Adipocyte (in vitro differentiated cells): ENCODE results near the gene RAB27A.

Source experiments
- DNase-seq: peaks from one replicate; pipeline ENCODE4 v3.0.0-alpha.2; 2015; ENCODE audit warnings: low read depth
- H3K27me3 ChIP-seq: replicated peaks from 2 replicates; pipeline ENCODE4 v1.7.0; 2013; ENCODE audit warnings: mild to moderate bottlenecking, low read length, moderate library complexity; ENCODE audit not compliant: control insufficient read depth, insufficient read depth
- H3K36me3 ChIP-seq: 2 replicates; pipeline ENCODE4 v1.7.0; 2013; ENCODE audit warnings: low read length, mild to moderate bottlenecking, moderate library complexity; ENCODE audit not compliant: control insufficient read depth, insufficient read depth, severe bottlenecking
- H3K4me1 ChIP-seq: 2 replicates; pipeline ENCODE4 v1.7.0; 2013; ENCODE audit warnings: mild to moderate bottlenecking, low read length, moderate library complexity; ENCODE audit not compliant: control insufficient read depth, insufficient read depth
- H3K4me3 ChIP-seq: 2 replicates; pipeline ENCODE4 v1.7.0; 2013; ENCODE audit warnings: mild to moderate bottlenecking, low read length, moderate library complexity
- H3K9ac ChIP-seq: 2 replicates; pipeline ENCODE4 v1.7.0; 2013; ENCODE audit warnings: mild to moderate bottlenecking, low read length, moderate library complexity
- H3K9me3 ChIP-seq: 2 replicates; pipeline ENCODE4 v1.7.0; 2013; ENCODE audit warnings: mild to moderate bottlenecking, low read length, moderate library complexity; ENCODE audit not compliant: control insufficient read depth

The RAB27A gene

DNA sequence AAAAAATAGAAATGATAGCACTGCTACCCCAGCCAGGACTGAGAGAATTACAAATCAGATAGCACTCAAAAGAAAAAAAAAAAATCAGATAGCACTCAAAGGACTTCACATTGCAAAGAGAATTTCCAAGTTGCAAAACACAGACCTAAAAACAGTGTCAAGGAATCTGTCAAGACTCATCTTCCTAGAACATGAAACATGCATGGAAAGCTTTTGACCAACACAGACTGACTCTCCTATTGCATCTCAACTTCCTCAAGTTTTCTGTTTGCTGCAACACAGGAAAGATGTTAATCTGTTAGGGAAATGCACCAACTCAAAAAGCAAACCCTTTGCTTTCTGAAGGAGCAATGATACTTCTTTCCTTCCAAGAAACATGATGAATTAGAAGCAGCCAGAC, 42.3 kb downstream of the RAB27A start:
- peaks cover 24% of the 10 kb centered on the region for H3K4me1 ChIP-seq
- no peaks in the 10 kb centered on the region for H3K36me3 ChIP-seq
- DNase-seq: peak; percentile 41
- no peaks in the 10 kb centered on the region for H3K9me3 ChIP-seq
- no peaks in the 10 kb centered on the region for H3K27me3 ChIP-seq
- no peak overlapping the region for H3K4me3 ChIP-seq
- H3K9ac ChIP-seq: no peak overlapping the region

DNA sequence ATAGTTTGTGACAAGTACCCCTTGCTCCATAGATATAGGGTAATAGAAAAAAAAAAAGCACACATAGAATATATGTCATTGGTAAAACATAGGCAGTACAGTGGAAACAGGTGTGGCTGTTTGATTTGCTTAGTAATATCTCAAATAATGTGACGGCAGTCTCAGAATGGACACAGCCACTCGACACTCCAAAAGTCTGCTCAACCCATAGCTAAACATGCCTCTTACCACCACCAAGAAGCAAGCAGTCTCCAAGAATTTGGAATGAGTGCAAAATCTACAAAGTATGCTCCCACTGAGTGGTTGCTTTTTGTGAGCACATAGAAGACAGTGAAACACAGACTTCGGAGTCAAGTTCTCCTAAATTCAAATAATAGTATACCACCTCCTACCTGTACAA, 43.0 kb downstream of the RAB27A start:
- DNase-seq: no peak
- no peaks in the 10 kb centered on the region for H3K36me3 ChIP-seq
- no peak overlapping the region for H3K4me3 ChIP-seq
- H3K4me1 ChIP-seq: peaks cover 24% of the 10 kb centered on the region
- no peak overlapping the region for H3K9ac ChIP-seq
- H3K9me3 ChIP-seq: no peaks in the 10 kb centered on the region
- no peaks in the 10 kb centered on the region for H3K27me3 ChIP-seq

GRCh38 chr15:55245059-55245458, 44.6 kb downstream of the RAB27A start:
- no peaks in the 10 kb centered on the region for H3K27me3 ChIP-seq
- H3K4me1 ChIP-seq: peaks cover 12% of the 10 kb centered on the region
- H3K9me3 ChIP-seq: no peaks in the 10 kb centered on the region
- no peak overlapping the region for H3K9ac ChIP-seq
- no peak for DNase-seq
- no peaks in the 10 kb centered on the region for H3K36me3 ChIP-seq
- H3K4me3 ChIP-seq: no peak overlapping the region

DNA sequence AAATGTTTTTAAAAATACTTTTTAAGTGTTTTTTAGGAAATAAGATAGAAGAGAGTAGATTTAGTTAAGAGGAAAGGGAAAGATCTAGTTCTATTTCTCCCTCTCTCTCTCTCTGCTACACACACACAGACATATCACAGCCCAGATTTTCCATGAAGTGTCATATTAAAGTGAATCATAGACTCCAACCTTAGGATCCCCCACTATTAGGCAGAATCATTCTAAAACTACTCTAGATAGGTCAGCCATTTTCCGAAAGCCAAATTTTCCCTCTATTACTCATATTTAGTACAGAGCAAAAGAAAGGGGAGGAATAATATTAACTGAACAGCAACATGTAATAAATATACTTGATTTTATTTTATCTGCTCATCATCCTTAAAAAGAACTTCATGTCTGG, 47.7 kb downstream of the RAB27A start:
- Histone ChIP-seq H3K4me3 (no peak overlapping the region), H3K9ac (no peak overlapping the region), H3K27me3 (no peaks in the 10 kb centered on the region), H3K9me3 (no peaks in the 10 kb centered on the region), H3K36me3 (no peaks in the 10 kb centered on the region), H3K4me1 (peaks cover 1% of the 10 kb centered on the region)
- DNase-seq: no peak

DNA sequence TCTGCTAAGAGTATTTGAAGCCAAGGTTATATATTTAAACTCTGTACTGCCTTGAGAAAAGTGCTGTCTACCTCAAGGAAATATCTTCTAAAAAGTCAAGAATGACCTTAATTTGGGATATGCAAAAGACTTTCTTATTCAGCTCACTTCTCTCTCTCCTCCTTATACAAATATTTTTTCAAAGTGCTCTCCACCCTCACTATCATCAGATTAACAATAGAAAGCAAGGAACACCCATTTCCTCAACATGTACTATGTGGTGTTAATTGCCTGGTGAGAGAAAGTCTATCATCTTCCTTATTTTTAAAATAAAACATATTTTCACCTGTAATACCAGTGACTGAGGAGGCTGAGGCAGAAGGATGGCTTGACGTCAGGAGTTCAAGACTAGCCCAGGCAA, 48.4 kb downstream of the RAB27A start:
- DNase-seq: no peak
- H3K27me3 ChIP-seq: no peaks in the 10 kb centered on the region
- no peak overlapping the region for H3K9ac ChIP-seq
- no peaks in the 10 kb centered on the region for H3K4me1 ChIP-seq
- no peaks in the 10 kb centered on the region for H3K9me3 ChIP-seq
- H3K4me3 ChIP-seq: no peak overlapping the region
- H3K36me3 ChIP-seq: no peaks in the 10 kb centered on the region

GRCh38 chr15:55240125-55240760, 49.4 kb downstream of the RAB27A start:
- Histone ChIP-seq H3K4me1 (no peaks in the 10 kb centered on the region), H3K36me3 (no peaks in the 10 kb centered on the region), H3K4me3 (no peak overlapping the region), H3K9me3 (no peaks in the 10 kb centered on the region), H3K27me3 (no peaks in the 10 kb centered on the region), H3K9ac (no peak overlapping the region)
- DNase-seq: no peak

- H3K4me1 ChIP-seq: no peaks in the 10 kb centered on the region
- no peak overlapping the region for H3K9ac ChIP-seq
- no peak for DNase-seq
- no peak overlapping the region for H3K4me3 ChIP-seq
- no peaks in the 10 kb centered on the region for H3K9me3 ChIP-seq
- no peaks in the 10 kb centered on the region for H3K27me3 ChIP-seq
- H3K36me3 ChIP-seq: no peaks in the 10 kb centered on the region
These were observed 50.0 kb downstream of the RAB27A start for GRCh38 chr15:55239440-55240124.

GRCh38 chr15:55238877-55239276, 50.7 kb downstream of the RAB27A start:
- H3K36me3 ChIP-seq: no peaks in the 10 kb centered on the region
- no peaks in the 10 kb centered on the region for H3K9me3 ChIP-seq

GRCh38 chr15:55237219-55238130, 52.1 kb downstream of the RAB27A start:
- no peaks in the 10 kb centered on the region for H3K27me3 ChIP-seq
- no peaks in the 10 kb centered on the region for H3K9me3 ChIP-seq
- H3K4me3 ChIP-seq: no peak overlapping the region
- no peaks in the 10 kb centered on the region for H3K4me1 ChIP-seq
- H3K9ac ChIP-seq: no peak overlapping the region
- no peaks in the 10 kb centered on the region for H3K36me3 ChIP-seq
- DNase-seq: no peak

More at GRCh38 chr15:55238877-55239276, 50.7 kb downstream of the RAB27A start:
- H3K4me1 ChIP-seq: no peaks in the 10 kb centered on the region
- H3K4me3 ChIP-seq: no peak overlapping the region
- no peaks in the 10 kb centered on the region for H3K27me3 ChIP-seq
- no peak for DNase-seq
- H3K9ac ChIP-seq: no peak overlapping the region

GRCh38 chr15:55235546-55236036, 54.0 kb downstream of the RAB27A start:
- no peak for DNase-seq
- H3K27me3 ChIP-seq: no peaks in the 10 kb centered on the region
- no peaks in the 10 kb centered on the region for H3K36me3 ChIP-seq
- H3K9ac ChIP-seq: no peak overlapping the region
- no peak overlapping the region for H3K4me3 ChIP-seq
- H3K4me1 ChIP-seq: no peaks in the 10 kb centered on the region
- H3K9me3 ChIP-seq: no peaks in the 10 kb centered on the region

GRCh38 chr15:55234800-55235104, 54.9 kb downstream of the RAB27A start:
- no peaks in the 10 kb centered on the region for H3K27me3 ChIP-seq
- H3K9me3 ChIP-seq: no peaks in the 10 kb centered on the region
- no peaks in the 10 kb centered on the region for H3K4me1 ChIP-seq
- H3K36me3 ChIP-seq: no peaks in the 10 kb centered on the region
- no peak overlapping the region for H3K4me3 ChIP-seq
- DNase-seq: no peak
- no peak overlapping the region for H3K9ac ChIP-seq
